Activated T-helper 1 cell treated with anti-CD3 and anti-CD28 coated beads, Interleukin-2, amount 50 U/mL, for 16 hours (primary cell): Measurements from ENCODE around the gene DEGS1.
"Not testable (repeated sequence)": the region's sequence is repeated elsewhere in the genome, so short reads cannot be mapped to it uniquely, and the experiment has no call there.

Experiments
- DNase-seq, 2 donors: peaks; one replicate each; pipeline ENCODE4 v3.0.0-alpha.2; 2020; ENCODE audit warnings: low read depth in 1 of 2, low spot score in 1 of 2

The DEGS1 gene

GRCh38 chr1:224180783-224181452 lies 2.1 kb upstream of the DEGS1 start:
- no peak for DNase-seq

DNA sequence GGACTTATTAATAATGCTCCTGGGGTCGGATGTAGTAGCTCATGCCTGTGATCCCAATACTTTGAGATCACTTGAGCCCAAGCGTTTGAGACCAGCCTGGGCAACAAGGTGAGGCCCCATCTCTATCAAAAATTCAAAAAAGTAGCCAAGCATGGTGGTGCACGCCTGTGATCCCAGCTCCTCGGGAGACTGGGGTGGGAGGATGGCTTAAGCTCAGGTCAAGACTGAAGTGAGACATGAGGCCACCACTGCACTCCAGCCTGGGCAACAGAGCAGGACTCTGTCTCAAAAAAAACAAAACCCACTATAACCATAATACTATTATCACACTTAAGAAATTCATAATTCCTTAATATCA lies 1.6 kb upstream of the DEGS1 start:
- DNase-seq, result no peak

GRCh38 chr1:224182057-224182865 lies 779 bp upstream of the DEGS1 start:
- peak; percentile 11 to 19 for DNase-seq

DNA sequence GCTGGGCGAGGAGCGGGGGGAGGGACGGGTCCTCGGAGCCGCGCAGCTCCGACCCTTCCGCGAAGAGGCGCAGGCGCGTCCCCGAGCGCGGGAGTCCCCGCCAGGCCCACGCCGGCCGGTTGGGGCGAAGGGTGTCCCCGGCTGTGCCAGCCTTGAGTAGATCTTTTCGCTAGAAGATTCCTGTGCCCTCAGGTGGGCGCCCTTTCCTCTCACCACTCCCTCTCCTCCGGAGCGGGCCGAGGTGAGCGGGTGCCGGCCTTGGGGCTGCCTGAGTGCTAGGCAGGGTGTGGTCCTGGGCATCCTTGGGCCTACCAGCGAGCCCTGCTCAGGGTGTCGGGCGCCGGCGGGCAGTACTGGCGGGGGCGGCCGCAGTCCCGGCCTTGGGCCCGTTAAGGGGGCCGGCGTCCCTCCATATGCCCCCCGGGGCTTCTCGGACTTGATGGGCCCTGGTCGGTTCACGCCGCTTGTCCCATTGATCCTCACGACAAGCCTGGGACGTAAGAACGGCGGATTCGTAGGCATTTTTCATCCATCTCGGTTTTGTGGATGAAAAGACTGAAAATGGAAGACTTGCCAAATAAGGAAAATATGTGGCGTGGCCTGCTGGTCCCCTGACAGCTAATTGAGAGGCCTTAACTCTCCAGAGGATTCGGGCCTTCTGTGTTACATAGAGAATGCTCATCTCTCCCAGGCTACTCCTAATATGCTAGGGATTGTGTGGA lies 712 bp downstream of the DEGS1 start:
- peak; percentile 20 to 45 for DNase-seq

GRCh38 chr1:224185208-224185607 lies 2.2 kb downstream of the DEGS1 start:
- DNase-seq, result no peak

GRCh38 chr1:224188286-224188685 lies 5.2 kb downstream of the DEGS1 start:
- no peak for DNase-seq

DNA sequence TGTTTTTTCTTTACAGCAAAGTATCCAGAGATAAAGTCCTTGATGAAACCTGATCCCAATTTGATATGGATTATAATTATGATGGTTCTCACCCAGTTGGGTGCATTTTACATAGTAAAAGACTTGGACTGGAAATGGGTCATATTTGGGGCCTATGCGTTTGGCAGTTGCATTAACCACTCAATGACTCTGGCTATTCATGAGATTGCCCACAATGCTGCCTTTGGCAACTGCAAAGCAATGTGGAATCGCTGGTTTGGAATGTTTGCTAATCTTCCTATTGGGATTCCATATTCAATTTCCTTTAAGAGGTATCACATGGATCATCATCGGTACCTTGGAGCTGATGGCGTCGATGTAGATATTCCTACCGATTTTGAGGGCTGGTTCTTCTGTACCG lies 6.5 kb downstream of the DEGS1 start:
- DNase-seq, result no peak

- DNase-seq, result no peak
Observed at GRCh38 chr1:224192082-224192788, 9.2 kb downstream of the DEGS1 start.

GRCh38 chr1:224193319-224193966 lies 10.4 kb downstream of the DEGS1 start:
- no peak for DNase-seq

DNA sequence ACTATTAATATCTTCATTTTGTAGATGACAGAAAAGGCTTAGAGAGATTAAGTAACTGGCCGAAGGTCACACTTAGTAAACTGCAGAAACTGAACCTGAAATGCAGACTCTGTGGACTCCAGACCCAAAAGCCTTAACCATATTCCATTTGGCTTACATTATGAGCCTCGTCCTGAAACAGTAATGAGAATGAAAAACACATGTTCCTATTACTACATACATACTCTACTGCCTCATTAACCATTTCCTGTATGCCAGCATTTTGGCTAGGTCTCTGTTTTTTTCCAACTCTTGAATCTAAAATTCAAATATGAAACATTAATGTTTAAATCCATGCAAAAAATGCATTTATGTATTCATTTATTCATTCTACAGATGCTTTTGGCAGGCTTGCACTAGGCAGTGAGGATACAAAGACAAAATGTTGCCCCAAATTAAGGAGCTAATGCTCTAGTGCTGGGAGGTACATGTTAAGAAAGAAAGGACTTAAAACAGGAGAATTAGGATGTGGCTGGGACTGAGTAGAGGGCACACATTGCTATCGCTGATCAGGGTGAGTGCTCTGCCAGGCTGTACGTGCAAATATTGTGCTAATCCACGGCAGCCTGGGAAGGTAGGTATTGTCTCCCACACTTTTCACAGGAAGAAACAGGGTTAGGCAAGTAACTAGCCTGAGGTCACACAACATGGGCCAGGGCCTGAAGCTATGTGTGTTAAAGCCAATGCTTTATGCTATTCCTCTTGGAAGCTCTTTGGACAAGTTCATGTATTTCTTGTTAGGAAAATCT lies 14.0 kb downstream of the DEGS1 start:
- DNase-seq, result no peak

DNA sequence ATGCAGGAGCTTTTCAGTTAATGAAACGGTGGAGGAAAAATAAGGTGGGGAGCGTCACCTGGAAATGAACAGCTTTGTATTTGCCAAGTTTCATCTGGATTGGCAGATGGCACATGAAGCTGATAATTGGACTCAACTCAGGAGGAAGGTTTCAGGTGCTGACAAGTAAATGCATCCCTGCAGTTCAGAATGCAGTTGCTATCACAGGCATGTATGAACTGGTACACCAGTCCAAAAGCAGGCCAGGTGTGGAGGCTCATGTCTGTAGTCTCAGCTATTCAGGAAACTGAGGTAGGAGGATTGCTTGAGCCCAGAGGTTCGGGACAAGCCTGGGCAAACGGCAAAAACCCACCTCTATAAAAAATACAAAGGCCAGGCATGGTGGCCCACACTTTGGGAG lies 15.5 kb downstream of the DEGS1 start:
- no peak for DNase-seq

- no peak for DNase-seq
Observed at GRCh38 chr1:224199679-224200078, 16.6 kb downstream of the DEGS1 start.

DNA sequence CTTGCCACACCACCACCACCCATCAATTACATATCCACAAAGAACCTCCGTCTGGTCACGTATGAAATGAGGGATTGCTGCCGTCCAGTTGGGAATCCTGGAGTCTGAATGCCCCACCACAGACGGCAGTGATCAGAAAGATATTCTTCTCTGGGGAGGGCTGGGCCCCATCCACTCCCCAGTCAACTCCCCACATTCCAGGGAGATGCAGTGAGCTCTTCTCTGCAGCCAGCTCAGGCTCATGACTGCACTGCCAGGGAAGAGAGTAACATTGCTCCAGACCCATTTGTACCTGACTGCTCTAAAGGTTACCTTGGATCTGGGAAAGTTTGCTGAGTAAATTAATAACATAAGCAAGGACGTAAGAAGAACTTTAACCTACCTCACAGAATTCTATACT lies 18.3 kb downstream of the DEGS1 start:
- no peak for DNase-seq

DNA sequence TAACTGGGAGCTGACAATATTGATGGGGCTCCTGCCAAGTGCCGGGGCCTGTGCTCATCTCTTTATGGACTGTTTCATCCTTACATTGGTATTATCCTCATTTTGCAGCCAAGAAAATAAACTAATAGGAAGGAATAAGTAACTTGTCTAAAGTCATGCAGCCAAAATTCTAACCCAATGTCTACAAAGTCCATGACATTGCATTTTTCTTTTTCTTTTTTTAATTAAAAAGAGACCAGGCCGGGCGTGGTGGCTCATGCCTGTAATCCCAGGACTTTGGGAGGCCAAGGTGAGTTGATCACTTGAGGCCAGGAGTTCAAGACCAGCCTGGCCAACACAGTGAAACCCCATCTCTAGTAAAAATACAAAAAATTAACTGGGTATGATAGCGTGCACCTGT lies 18.8 kb downstream of the DEGS1 start:
- DNase-seq, result no peak

- no peak for DNase-seq
Observed at GRCh38 chr1:224203243-224204016, 20.4 kb downstream of the DEGS1 start.

- peak in 1 of 2 donors; percentile 8 for DNase-seq
Observed at GRCh38 chr1:224205438-224205840, 22.4 kb downstream of the DEGS1 start.

GRCh38 chr1:224205931-224206538 lies 23.0 kb downstream of the DEGS1 start:
- not testable (repeated sequence) for DNase-seq

DNA sequence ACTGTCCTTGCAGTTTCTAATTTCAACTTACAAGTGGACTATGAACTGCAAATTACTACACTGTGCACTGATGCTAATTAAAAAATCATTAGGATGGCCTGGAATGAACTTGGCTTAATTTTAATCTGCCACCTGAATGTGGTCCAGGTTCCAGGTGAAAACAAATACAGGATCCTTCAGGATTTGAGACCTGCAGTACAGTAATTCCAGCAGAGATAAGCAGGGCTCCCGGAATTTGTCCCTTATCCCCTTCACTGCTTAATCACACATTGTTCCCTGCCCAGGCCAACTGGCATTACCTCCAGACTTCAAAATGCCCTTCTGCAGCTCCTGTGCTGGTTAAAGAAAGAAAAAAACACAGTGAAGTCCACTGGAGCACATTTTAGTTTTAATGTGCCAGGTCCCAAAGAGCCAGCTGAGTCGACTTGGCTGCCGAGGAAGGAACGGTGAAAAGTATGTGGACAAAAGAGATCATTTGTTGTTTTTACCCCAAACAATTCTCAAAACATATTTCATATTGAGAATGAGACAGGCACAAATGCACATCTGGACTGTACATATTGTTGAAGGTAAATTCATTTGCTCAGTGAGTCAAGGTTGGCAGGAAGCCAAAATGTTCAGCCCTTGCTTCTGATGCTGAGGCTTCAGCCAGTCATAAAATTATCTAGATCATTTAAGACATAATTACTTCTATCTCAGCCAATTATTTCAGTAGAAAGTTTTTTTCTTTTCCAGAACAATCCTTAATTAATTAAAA lies 28.3 kb downstream of the DEGS1 start:
- no peak for DNase-seq
